Peyer's patch (tissue), 4 donors: ENCODE results near the gene GM2A.

Experiments used
- POLR2A ChIP-seq, 2 donors: fragments of 450-650 bp; IDR thresholded peaks; one replicate each; pipeline ENCODE4 v1.5.1; 2017; ENCODE audit warnings: antibody characterized with exemption in 2 of 2, mild to moderate bottlenecking in 2 of 2, moderate library complexity in 2 of 2
- TF ChIP-seq, protein P1 (sequence below), 6 experiments: fragments of 450-650 bp in 4 of 6; fragments of 200-600 bp in 2 of 6; sonication (generic) in 1 of 6; IDR thresholded peaks; one replicate each; pipeline ENCODE4 v1.5.1; 2017 to 2019; ENCODE audit warnings: antibody characterized with exemption in 6 of 6, mild to moderate bottlenecking in 3 of 6, moderate library complexity in 1 of 6

DNA sequence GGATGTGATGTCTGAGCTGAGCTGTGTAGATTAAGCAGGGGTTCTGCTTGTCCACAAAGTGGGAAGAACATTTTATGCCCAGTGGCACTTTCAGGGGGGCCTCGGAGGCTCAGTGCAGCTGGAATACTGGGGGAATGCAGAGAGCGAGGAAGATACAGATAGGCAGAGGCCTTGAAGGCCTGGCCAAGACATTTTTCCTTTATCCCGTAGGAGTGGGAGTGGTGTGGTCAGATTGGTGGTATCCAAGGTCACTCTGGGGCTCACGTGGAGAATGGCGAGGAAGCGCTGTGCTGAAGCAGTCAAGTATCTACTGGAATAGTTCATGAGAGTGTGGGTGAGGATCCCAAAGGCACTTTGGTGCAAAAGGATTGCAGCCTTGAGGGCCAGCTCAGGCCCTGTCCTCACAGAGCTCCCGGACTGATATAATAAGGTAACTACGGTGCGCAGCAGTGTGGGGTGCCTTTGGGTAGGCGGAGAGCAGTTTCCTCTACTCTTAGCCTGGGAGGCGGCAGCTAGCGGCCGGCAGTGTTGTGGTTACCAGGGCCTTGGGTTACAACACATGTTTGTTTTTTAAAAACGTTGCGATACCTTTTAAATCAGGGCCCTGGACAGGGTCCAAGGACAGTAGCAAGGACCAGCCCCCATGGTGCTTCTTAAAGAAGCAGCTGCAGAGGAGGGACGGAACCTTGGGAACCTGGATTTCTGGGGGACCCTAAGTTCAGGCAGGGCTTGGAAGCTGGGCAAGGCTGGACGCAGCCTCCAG lies 18.3 kb upstream of the GM2A start:
- no peak for TF ChIP-seq POLR2A (IDR thresholded peaks at IDR 0.05)
- TF ChIP-seq, protein P1, sequence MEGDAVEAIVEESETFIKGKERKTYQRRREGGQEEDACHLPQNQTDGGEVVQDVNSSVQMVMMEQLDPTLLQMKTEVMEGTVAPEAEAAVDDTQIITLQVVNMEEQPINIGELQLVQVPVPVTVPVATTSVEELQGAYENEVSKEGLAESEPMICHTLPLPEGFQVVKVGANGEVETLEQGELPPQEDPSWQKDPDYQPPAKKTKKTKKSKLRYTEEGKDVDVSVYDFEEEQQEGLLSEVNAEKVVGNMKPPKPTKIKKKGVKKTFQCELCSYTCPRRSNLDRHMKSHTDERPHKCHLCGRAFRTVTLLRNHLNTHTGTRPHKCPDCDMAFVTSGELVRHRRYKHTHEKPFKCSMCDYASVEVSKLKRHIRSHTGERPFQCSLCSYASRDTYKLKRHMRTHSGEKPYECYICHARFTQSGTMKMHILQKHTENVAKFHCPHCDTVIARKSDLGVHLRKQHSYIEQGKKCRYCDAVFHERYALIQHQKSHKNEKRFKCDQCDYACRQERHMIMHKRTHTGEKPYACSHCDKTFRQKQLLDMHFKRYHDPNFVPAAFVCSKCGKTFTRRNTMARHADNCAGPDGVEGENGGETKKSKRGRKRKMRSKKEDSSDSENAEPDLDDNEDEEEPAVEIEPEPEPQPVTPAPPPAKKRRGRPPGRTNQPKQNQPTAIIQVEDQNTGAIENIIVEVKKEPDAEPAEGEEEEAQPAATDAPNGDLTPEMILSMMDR (IDR thresholded peaks at IDR 0.05): no peak
